Panc1 (cell line): ENCODE data around the gene TMEM39A. TPM values are rescaled to one million over a fixed set of nuclear protein-coding genes. Genes with fewer than 3 reads are reported as not detected.

Experiments used
- ATAC-seq: fragments of 200-7000 bp; cut with Tn5 transposase; 2 replicates; pipeline ENCODE4 v1.9.1; 2020; ENCODE audit warnings: mild to moderate bottlenecking, moderate library complexity
- BruUV-seq: library from RNA; stranded (reverse); fragments of 400-500 nt; replicated peaks from 2 replicates; lab custom pipeline; 2021; lab: Mats Ljungman, UMichigan
- CTCF ChIA-PET: fragments of 300-600 bp; sonication (Branson Sonifier 250); formaldehyde crosslinking; loops from one replicate; lab custom pipeline; 2022; ENCODE audit warnings: antibody characterized with exemption; lab: Charles Lee
- POLR2A ChIA-PET: fragments of 300-600 bp; sonication (Branson Sonifier 250); formaldehyde crosslinking; loops from one replicate; lab custom pipeline; 2022; ENCODE audit warnings: antibody characterized with exemption; lab: Charles Lee
- DNase-seq: peaks from one replicate; pipeline ENCODE4 v3.0.0-alpha.2; 2010; ENCODE audit warnings: low read depth, low spot score
- H3K27ac ChIP-seq: 2 replicates; pipeline ENCODE4 v1.5.1; 2011; ENCODE audit warnings: mild to moderate bottlenecking, low read length, inconsistent platforms
- H3K27me3 ChIP-seq: fragments of 200-500 bp; sonication (Bioruptor generic); 2 replicates; pipeline ENCODE4 v1.6.0; 2014; ENCODE audit warnings: low read length, inconsistent platforms; ENCODE audit not compliant: control insufficient read depth, insufficient read depth
- H3K36me3 ChIP-seq: fragments of 200-500 bp; sonication (Bioruptor generic); 2 replicates; pipeline ENCODE4 v1.5.1; 2014; ENCODE audit warnings: inconsistent platforms, mild to moderate bottlenecking, low read length, moderate library complexity; ENCODE audit not compliant: control insufficient read depth, insufficient read depth
- H3K4me1 ChIP-seq: 2 replicates; pipeline ENCODE4 v1.5.1; 2011; ENCODE audit warnings: inconsistent platforms, mild to moderate bottlenecking, low read length, moderate library complexity; ENCODE audit not compliant: control insufficient read depth, insufficient read depth
- H3K4me3 ChIP-seq, 2 experiments: 2 replicates each; pipeline ENCODE4 v1.5.1; 2011 to 2012; ENCODE audit warnings: low read depth in 2 of 2, low read length in 2 of 2, mild to moderate bottlenecking in 2 of 2, inconsistent platforms in 1 of 2, moderate library complexity in 1 of 2
- H3K9me3 ChIP-seq: fragments of 200-500 bp; sonication (Bioruptor generic); 2 replicates; pipeline ENCODE4 v1.5.1; 2014; ENCODE audit warnings: low read depth, mild to moderate bottlenecking, inconsistent platforms, low read length, moderate library complexity; ENCODE audit not compliant: control insufficient read depth, insufficient read depth
- CTCF ChIP-seq: fragments of 450-650 bp; IDR thresholded peaks from 2 replicates; pipeline ENCODE4 v1.5.1; 2017; ENCODE audit warnings: mild to moderate bottlenecking
- POLR2AphosphoS5 ChIP-seq: IDR thresholded peaks from 2 replicates; pipeline ENCODE4 v1.6.1; 2012; ENCODE audit warnings: mild to moderate bottlenecking, low read depth, low read length, moderate library complexity
- REST ChIP-seq, 2 experiments: IDR thresholded peaks; 2 replicates each; pipeline ENCODE4 v1.6.1; 2011 to 2012; ENCODE audit warnings: low read depth in 2 of 2, control low read depth in 1 of 2, low read length in 1 of 2, mild to moderate bottlenecking in 1 of 2, moderate library complexity in 1 of 2; ENCODE audit not compliant: insufficient read depth in 1 of 2
- SIN3A ChIP-seq: IDR thresholded peaks from 2 replicates; pipeline ENCODE4 v1.6.1; 2012; ENCODE audit warnings: low read depth, mild to moderate bottlenecking, low read length, moderate library complexity, borderline replicate concordance; ENCODE audit not compliant: insufficient read depth
- TCF7L2 ChIP-seq: IDR thresholded peaks from 2 replicates; pipeline ENCODE4 v1.6.1; 2011; ENCODE audit warnings: mild to moderate bottlenecking, low read depth, low read length, inconsistent platforms
- in situ Hi-C: cut with HindIII; loops from 2 replicates; pipeline ENCODE4 v1.10.0; 2016; ENCODE audit warnings: low sequenced_read_pairs, low pct_unique_long_range_greater_than_20kb
- intact Hi-C: fragments of 100-400 bp; cut with micrococcal nuclease; formaldehyde crosslinking; loops from one replicate; pipeline ENCODE4 v1.10.0; 2022; ENCODE audit not compliant: unreplicated experiment
- total RNA-seq: library from RNA; stranded (reverse); gene quantifications from one replicate; pipeline ENCODE4 v1.2.1, GENCODE V29; 2021; ENCODE audit not compliant: unreplicated experiment

TMEM39A gene
- total RNA-seq, 1 experiment from 2014 or later = 47.8 TPM

DNA sequence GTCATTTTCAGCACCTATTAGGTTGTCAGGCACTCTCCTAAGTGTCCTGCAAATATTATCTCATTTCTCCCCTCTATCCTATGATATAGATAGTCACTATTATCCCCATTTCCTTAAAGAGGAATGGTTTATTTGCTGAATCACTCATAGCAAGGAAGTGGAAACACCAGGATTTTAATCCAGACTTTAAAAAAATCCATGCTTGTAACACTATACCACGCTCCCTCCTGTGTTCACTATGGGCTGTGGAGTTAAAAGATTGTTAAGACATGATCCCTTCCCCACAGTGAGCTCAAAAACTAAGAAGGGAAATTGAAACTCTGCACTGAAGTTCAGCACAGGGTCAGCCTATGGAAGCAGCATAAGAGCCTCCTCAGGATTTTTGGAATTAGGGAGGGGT is 60.2 kb downstream of the TMEM39A start:
- H3K36me3 ChIP-seq = no peaks in the 10 kb centered on the region
- DNase-seq (no peak), ATAC-seq (no peak)
- BruUV-seq = no TSS peak
- POLR2A ChIA-PET = no interaction called here
- in situ Hi-C loops (no loop called here), intact Hi-C loops (no loop called here)
- CTCF ChIA-PET = no interaction called here
- H3K27me3 ChIP-seq = no peaks in the 10 kb centered on the region
- no peak overlapping the region for H3K27ac ChIP-seq
- H3K4me1 ChIP-seq = no peaks in the 10 kb centered on the region
- H3K9me3 ChIP-seq = no peaks in the 10 kb centered on the region
- TF ChIP-seq CTCF (no peak), SIN3A (no peak), TCF7L2 (no peak), REST (IDR thresholded peaks at IDR 0.05; ENCODE audit: insufficient read depth in 1 of 2, low read depth in 2 of 2, low read length in 1 of 2) (no peak), POLR2AphosphoS5 (no peak)
- no peak overlapping the region for H3K4me3 ChIP-seq

DNA sequence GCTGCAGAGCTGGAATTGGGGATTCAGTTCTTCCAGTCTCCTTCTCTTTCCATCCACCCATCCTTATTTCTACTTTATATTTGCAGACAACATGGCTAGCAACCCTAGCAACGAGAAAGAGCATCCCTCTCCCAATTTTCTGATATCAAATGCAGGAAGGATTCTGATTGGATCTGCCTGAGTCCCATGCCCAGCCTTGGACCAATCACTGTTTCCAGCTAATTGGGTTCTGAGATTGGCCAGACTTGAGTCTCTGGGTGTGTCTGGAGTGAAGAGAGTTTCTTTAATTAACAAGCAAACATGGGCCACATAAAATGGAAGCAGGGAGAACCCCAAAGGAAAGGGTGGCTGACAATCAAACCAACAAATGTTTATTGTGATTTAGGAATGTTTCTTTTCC is 60.6 kb downstream of the TMEM39A start:
- H3K4me3 ChIP-seq = no peak overlapping the region
- DNase-seq (no peak), ATAC-seq (no peak)
- intact Hi-C loops = no loop called here
- ChIA-PET CTCF (no interaction called here), POLR2A (no interaction called here)
- no peaks in the 10 kb centered on the region for H3K4me1 ChIP-seq
- no TSS peak for BruUV-seq
- in situ Hi-C loops = no loop called here
- no peak overlapping the region for H3K27ac ChIP-seq
- TF ChIP-seq POLR2AphosphoS5 (no peak), TCF7L2 (no peak), REST (IDR thresholded peaks at IDR 0.05; ENCODE audit: insufficient read depth in 1 of 2, low read depth in 2 of 2, low read length in 1 of 2) (no peak), SIN3A (no peak), CTCF (no peak)
- no peaks in the 10 kb centered on the region for H3K9me3 ChIP-seq
- H3K36me3 ChIP-seq = no peaks in the 10 kb centered on the region
- no peaks in the 10 kb centered on the region for H3K27me3 ChIP-seq
